Fibroblast of the aortic adventitia (primary cell): ENCODE data around the gene NYAP1. TPM values are rescaled to one million over a fixed set of nuclear protein-coding genes. Genes with fewer than 3 reads are reported as not detected.
A peak's percentile ranks its signal among the peaks of the same experiment; 100 is the strongest.
"Not testable (repeated sequence)": the region's sequence is repeated elsewhere in the genome, so short reads cannot be mapped to it uniquely, and the experiment has no call there.

Experiments used
- DNase-seq: peaks from one replicate; pipeline ENCODE4 v3.0.0-alpha.2; 2010; ENCODE audit warnings: low read depth
- H3K4me3 ChIP-seq: 2 replicates; pipeline ENCODE4 v1.5.1; 2011; ENCODE audit warnings: low read depth, mild to moderate bottlenecking, control low read depth, low read length, moderate library complexity
- total RNA-seq: library from RNA; depleted of rRNA; stranded (reverse); fragments of >200 nt; gene quantifications from 2 replicates; pipeline ENCODE4 v1.2.3, GENCODE V29; 2012; ENCODE audit warnings: low replicate concordance
- TF ChIP-seq, protein P1 (sequence below): IDR thresholded peaks from 2 replicates; pipeline ENCODE4 v1.5.1; 2011; ENCODE audit warnings: mild to moderate bottlenecking, low read length, control low read depth, inconsistent platforms; ENCODE audit not compliant: insufficient read depth

The NYAP1 gene
- total RNA-seq, 1 donor, result 0.81 TPM

DNA sequence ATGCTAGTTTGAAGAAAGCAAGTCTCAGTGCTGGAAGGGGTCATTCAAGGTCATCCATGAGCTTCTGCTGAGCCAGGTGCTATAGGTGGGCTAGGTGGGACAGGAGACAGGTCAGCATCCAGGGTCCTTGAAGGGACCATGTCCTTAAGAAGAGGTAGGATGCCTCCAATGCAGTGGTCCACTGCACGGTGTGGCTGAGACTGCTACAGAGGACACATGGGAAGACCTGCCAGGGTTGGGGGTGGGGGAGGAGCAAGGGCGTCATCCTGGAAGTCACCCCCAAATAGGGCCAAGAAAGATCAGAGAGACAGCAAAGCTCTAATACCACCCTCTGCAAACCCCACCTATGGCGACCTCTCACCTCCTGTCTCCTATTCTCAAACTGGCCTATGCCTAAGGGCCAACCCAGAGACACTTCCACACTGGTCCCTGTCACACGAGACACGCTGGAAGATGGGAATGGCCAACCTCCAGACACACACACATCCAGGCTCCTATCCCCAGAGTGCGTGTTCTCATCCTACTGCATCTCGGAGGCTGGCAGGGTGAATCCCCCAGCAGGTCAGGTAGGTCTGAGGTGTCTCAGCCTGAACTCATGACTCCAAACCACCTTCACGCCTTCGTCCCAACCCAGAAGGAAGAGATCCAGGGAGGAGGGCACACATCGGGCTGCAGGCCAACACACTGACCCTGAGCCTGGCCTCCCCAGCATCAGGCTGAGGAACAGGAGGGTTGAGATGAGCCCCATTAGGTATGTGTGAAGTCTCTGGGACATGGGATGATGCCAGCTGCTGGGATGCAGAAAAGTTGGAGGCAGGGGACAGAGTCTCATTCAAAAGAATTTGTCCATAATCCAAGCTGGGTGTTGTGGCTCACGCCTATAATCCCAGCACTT, 41.8 kb upstream of the NYAP1 start:
- H3K4me3 ChIP-seq, result no peak overlapping the region
- TF ChIP-seq, protein P1, sequence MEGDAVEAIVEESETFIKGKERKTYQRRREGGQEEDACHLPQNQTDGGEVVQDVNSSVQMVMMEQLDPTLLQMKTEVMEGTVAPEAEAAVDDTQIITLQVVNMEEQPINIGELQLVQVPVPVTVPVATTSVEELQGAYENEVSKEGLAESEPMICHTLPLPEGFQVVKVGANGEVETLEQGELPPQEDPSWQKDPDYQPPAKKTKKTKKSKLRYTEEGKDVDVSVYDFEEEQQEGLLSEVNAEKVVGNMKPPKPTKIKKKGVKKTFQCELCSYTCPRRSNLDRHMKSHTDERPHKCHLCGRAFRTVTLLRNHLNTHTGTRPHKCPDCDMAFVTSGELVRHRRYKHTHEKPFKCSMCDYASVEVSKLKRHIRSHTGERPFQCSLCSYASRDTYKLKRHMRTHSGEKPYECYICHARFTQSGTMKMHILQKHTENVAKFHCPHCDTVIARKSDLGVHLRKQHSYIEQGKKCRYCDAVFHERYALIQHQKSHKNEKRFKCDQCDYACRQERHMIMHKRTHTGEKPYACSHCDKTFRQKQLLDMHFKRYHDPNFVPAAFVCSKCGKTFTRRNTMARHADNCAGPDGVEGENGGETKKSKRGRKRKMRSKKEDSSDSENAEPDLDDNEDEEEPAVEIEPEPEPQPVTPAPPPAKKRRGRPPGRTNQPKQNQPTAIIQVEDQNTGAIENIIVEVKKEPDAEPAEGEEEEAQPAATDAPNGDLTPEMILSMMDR, result no peak
- DNase-seq, result no peak

DNA sequence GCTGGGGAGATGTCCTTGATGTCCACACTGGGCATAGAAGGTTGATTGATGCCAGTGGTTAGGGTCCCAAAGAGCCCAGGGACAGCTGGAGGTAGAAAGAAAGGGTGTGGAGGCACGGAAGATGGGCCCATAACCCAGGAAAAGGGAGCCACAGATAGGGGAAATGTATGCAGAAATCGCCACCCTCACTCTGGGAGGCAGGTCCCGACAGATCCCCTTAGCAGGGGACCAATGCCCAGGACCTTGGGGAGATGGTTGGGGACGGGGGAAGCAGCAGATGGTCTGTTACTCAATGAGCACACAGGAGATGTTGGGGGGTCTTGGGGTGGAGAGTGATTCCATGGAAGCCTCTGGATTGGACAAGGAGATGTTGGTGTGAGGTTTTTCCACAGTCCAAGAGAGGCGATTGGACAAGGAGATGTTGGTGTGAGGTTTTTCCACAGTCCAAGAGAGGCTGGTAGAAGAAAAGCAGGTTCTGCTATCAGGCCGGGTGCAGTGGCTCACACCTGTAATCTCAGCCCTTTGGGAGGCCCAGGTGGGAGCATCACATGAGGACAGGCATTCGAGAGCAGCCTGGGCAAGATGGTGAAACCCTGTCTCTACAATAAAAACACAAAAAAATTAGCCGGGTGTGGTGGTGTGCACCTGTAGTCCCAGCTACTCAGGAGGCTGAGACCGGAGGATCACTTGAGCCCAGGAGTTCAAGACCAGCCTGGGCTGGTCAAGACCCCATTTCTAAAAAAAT, 40.5 kb upstream of the NYAP1 start:
- TF ChIP-seq, protein P1, result no peak
- no peak overlapping the region for H3K4me3 ChIP-seq
- no peak for DNase-seq

DNA sequence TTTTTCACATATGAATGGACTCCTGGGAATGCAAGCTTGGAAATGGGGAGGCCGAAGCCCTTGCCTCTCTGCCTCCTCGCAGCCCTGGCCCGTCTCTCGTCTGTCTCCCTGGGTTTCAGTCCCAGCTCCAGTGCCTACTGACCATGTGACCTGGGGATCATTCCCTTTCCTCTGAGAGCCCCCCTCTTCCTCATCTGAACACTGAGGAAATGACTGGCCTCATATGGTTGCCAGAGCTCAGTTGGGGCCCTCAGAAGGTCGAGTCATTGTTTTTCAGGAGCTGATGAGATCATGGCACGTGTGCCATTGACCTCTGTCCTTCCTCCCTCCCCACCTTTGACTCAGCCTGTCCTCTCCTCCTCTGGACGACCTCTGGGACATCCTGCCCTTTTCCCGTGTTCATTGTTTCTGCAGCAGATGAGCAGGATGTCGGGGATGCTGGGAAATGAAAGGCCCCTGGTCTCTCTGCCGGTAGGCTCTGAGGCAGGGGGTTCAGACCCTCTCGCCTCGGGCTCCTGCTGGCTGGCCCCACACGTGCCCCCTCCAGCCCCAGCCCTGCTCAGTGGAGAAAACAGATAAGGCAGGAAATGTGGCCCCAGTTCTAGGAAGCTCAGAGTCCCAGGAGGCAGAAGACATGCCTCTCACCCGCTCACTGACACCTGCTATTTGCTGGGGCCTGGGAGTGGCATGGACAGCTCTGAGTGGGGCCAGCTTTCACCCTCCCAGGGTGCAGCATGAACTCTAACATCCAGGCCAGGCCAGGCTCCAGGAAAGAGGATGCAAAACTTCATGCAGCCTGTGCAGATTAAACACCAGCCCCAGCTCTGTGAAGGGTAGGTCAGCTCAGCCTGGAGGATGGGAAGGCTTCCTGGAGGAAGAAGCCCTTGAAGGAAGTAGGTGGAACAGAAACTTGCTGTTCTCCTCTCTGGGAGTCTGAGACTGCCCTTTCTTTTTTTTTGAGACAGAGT, 39.1 kb upstream of the NYAP1 start:
- DNase-seq, result peak; percentile 56
- TF ChIP-seq, protein P1, result no peak
- H3K4me3 ChIP-seq, result no peak overlapping the region

DNA sequence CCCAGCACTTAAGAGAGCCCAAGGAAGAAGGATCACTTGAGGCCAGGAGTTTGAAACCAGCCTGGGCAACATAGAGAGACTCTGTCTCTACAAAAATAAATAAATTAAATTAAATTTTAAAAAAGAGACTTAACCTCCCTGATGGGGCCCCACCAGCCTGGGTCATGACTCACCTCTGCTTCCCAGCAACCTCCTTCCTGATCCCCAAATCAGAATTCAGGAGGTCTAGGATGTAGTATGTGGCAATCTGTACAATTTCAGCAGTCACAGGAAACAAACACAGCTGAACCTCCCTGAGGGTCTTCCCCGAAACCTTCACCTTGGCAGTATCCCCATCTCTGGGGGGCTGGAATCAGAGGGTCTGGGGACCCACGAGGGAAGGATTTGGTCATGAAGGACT, 37.7 kb upstream of the NYAP1 start:
- DNase-seq, result peak; percentile 58
- TF ChIP-seq, protein P1, result no peak
- no peak overlapping the region for H3K4me3 ChIP-seq

DNA sequence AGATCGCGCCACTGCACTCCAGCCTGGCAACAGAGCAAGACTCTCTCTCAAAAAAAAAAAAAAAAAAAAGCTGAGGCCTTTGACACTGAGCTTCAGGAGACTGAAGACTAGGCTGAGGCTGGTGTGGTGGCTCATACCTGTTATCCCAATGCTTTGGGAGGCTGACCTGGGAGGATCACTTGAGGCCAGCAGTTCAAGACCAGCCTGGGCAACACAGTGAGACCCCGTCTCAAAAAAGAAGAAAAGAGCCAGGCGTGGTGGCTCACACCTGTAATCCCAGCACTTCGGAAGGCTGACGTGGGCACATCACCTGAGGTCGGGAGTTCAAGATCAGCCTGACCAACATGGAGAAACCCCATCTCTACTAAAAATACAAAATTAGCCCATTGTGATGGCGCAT, 36.4 kb upstream of the NYAP1 start:
- DNase-seq, H3K4me3 ChIP-seq: not testable (repeated sequence)

DNA sequence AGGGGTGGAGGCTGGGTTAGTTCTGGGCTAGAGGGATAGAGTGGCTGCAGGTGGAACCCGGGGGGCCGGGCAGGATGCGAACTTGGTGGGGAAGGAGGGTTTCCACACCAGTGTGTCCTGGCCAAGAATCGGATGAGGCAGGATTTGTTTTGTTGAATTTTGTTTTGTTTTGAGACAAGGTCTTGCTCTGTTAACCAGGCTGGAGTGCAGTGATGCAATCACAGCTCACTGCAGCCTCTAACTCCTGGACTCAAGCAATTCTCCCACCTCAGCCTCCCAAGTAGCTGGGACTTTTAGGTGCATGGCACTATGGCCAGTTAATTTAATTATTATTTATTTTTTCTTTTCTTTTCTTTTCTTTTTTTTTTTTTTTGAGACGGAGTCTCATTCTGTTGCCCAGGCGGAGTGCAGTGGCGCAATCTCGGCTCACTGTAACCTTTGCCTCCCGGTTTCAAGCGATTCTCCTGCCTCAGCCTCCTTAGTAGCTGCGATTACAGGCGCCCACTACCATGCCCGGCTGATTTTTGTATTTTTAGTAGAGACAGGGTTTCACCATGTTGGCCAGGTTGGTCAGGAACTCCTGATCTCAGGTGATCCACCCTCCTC, 34.4 kb upstream of the NYAP1 start:
- DNase-seq, result no peak
- H3K4me3 ChIP-seq, result no peak overlapping the region
- TF ChIP-seq, protein P1, result no peak
